ENCODE measurements around the gene MAP3K7CL.
A peak's percentile ranks its signal among the peaks of the same experiment; 100 is the strongest.

Gene MAP3K7CL

DNA sequence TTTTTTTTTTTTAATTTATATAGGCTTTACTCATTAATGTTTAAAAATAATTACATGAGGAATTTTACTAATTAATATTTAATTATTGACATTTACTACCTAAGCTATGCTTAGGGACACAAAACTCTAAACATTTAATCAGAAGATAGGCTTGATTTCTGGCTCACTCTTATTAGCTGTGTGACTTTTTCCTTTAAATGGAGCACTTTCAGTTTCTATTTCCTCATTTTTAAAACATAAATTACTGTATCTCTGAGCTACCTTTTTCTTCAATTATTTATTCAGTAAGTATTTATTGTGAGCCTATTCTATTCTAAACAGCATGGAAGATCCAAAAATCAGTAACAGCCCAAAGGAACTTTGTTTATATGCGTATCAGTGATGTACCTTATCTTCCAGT is 40.5 kb downstream of the MAP3K7CL start:
- WGBS: 100% methylated on average over 1 of the region's 1 CpG
- H3K9me3 ChIP-seq (ENCODE audit: control insufficient read depth, low read length): no peaks in the 10 kb centered on the region

GRCh38 chr21:29172282-29172681 is 41.8 kb downstream of the MAP3K7CL start:
- no peak overlapping the region for H2AK5ac ChIP-seq (ENCODE audit: low read length, severe bottlenecking)
- H3K27ac ChIP-seq (ENCODE audit: low read length, poor library complexity, severe bottlenecking): no peak overlapping the region
- no peak overlapping the region for H2BK5ac ChIP-seq (ENCODE audit: low read depth, low read length, poor library complexity, severe bottlenecking)
- H2AFZ ChIP-seq (ENCODE audit: low read depth, low read length): no peak overlapping the region
- H2BK15ac ChIP-seq (ENCODE audit: low read depth, poor library complexity, severe bottlenecking): no peak overlapping the region
- no peak overlapping the region for H3K9ac ChIP-seq (ENCODE audit: low read length)
- no peak overlapping the region for H2BK12ac ChIP-seq (ENCODE audit: low read length in 2 of 2)
- H3K4me3 ChIP-seq (ENCODE audit: insufficient read depth in 1 of 2, low read depth in 1 of 2, low read length in 2 of 2): no peak overlapping the region
- H3K9me3 ChIP-seq (ENCODE audit: control insufficient read depth, low read length): no peaks in the 10 kb centered on the region
- H4K8ac ChIP-seq (ENCODE audit: low read length): no peak overlapping the region
- no peaks in the 10 kb centered on the region for H3K27me3 ChIP-seq (ENCODE audit: control insufficient read depth in 1 of 2, insufficient read depth in 1 of 2, low read length in 2 of 2)
- peaks cover 5% of the 10 kb centered on the region for H3K79me1 ChIP-seq (replicated peaks; ENCODE audit: low read length, poor library complexity, severe bottlenecking)
- no peak overlapping the region for H2BK120ac ChIP-seq (ENCODE audit: low read depth, low read length)
- H3K18ac ChIP-seq (ENCODE audit: low read depth in 1 of 2, low read length in 2 of 2): no peak overlapping the region
- H3K23ac ChIP-seq (ENCODE audit: low read length in 2 of 2): no peak overlapping the region
- no peak overlapping the region for H4K91ac ChIP-seq (ENCODE audit: low read length)
- no CpG with 5 or more reads among the region's 1 CpG for WGBS
- DNase-seq: no peak
- no peak overlapping the region for H3K4me2 ChIP-seq (ENCODE audit: low read length, poor library complexity, severe bottlenecking)
- peaks cover 0 to 9% of the 10 kb centered on the region in 2 experiments for H3K36me3 ChIP-seq (ENCODE audit: control insufficient read depth in 1 of 2, insufficient read depth in 2 of 2, low read depth in 1 of 2, low read length in 2 of 2)
- H3K4ac ChIP-seq (ENCODE audit: low read depth in 1 of 2, low read length in 2 of 2): no peak overlapping the region
- no peak overlapping the region for H3K14ac ChIP-seq (ENCODE audit: low read length in 2 of 2)
- H3K4me1 ChIP-seq (ENCODE audit: control insufficient read depth, insufficient read depth, low read depth, low read length): no peaks in the 10 kb centered on the region

More for the DNA sequence above, 40.5 kb downstream of the MAP3K7CL start:
- Histone ChIP-seq H3K4me2 (ENCODE audit: low read length, poor library complexity, severe bottlenecking) (no peak overlapping the region), H2BK5ac (ENCODE audit: low read depth, low read length, poor library complexity, severe bottlenecking) (no peak overlapping the region), H2BK15ac (ENCODE audit: low read depth, poor library complexity, severe bottlenecking) (no peak overlapping the region), H2AK5ac (ENCODE audit: low read length, severe bottlenecking) (no peak overlapping the region), H4K8ac (ENCODE audit: low read length) (no peak overlapping the region), H2AFZ (ENCODE audit: low read depth, low read length) (no peak overlapping the region), H3K27me3 (ENCODE audit: control insufficient read depth in 1 of 2, insufficient read depth in 1 of 2, low read length in 2 of 2) (no peaks in the 10 kb centered on the region), H3K4me1 (ENCODE audit: control insufficient read depth, insufficient read depth, low read depth, low read length) (no peaks in the 10 kb centered on the region), H3K9ac (ENCODE audit: low read length) (peak overlapping the region; percentile 69), H3K14ac (ENCODE audit: low read length in 2 of 2) (no peak overlapping the region), H3K36me3 (ENCODE audit: control insufficient read depth in 1 of 2, insufficient read depth in 2 of 2, low read depth in 1 of 2, low read length in 2 of 2) (peaks cover 0 to 6% of the 10 kb centered on the region in 2 experiments), H3K27ac (ENCODE audit: low read length, poor library complexity, severe bottlenecking) (no peak overlapping the region), H4K91ac (ENCODE audit: low read length) (no peak overlapping the region), H3K4me3 (ENCODE audit: insufficient read depth in 1 of 2, low read depth in 1 of 2, low read length in 2 of 2) (peak overlapping the region in 1 of 2 experiments; percentile 41), H2BK120ac (ENCODE audit: low read depth, low read length) (no peak overlapping the region), H3K79me1 (replicated peaks; ENCODE audit: low read length, poor library complexity, severe bottlenecking) (peaks cover 7% of the 10 kb centered on the region), H3K23ac (ENCODE audit: low read length in 2 of 2) (no peak overlapping the region), H3K4ac (ENCODE audit: low read depth in 1 of 2, low read length in 2 of 2) (no peak overlapping the region), H2BK12ac (ENCODE audit: low read length in 2 of 2) (no peak overlapping the region), H3K18ac (ENCODE audit: low read depth in 1 of 2, low read length in 2 of 2) (no peak overlapping the region)
- DNase-seq: no peak

DNA sequence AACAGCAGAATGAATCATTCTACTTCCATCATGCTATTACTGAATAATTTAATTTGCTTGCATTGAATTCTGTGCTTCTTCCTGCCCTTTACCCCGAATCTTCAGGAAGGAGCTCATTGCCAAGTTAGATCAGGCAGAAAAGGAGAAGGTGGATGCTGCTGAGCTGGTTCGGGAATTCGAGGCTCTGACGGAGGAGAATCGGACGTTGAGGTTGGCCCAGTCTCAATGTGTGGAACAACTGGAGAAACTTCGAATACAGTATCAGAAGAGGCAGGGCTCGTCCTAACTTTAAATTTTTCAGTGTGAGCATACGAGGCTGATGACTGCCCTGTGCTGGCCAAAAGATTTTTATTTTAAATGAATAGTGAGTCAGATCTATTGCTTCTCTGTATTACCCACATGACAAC is 44.2 kb downstream of the MAP3K7CL start:
- H2BK120ac ChIP-seq (ENCODE audit: low read depth, low read length): peak overlapping the region; percentile 61
- H3K18ac ChIP-seq (ENCODE audit: low read depth in 1 of 2, low read length in 2 of 2): no peak overlapping the region
- peak overlapping the region in 1 of 2 experiments; percentile 71 for H3K4me3 ChIP-seq (ENCODE audit: insufficient read depth in 1 of 2, low read depth in 1 of 2, low read length in 2 of 2)
- no peak overlapping the region for H3K14ac ChIP-seq (ENCODE audit: low read length in 2 of 2)
- peaks cover 2% of the 10 kb centered on the region for H3K79me1 ChIP-seq (replicated peaks; ENCODE audit: low read length, poor library complexity, severe bottlenecking)
- no peak overlapping the region for H3K4me2 ChIP-seq (ENCODE audit: low read length, poor library complexity, severe bottlenecking)
- no peaks in the 10 kb centered on the region for H3K27me3 ChIP-seq (ENCODE audit: control insufficient read depth in 1 of 2, insufficient read depth in 1 of 2, low read length in 2 of 2)
- peak overlapping the region; percentile 7 to 69 for H2BK12ac ChIP-seq (ENCODE audit: low read length in 2 of 2)
- H2BK5ac ChIP-seq (ENCODE audit: low read depth, low read length, poor library complexity, severe bottlenecking): no peak overlapping the region
- H3K9ac ChIP-seq (ENCODE audit: low read length): peak overlapping the region; percentile 91
- no peak overlapping the region for H4K91ac ChIP-seq (ENCODE audit: low read length)
- no peak overlapping the region for H3K23ac ChIP-seq (ENCODE audit: low read length in 2 of 2)
- DNase-seq: no peak
- no peaks in the 10 kb centered on the region for H3K9me3 ChIP-seq (ENCODE audit: control insufficient read depth, low read length)
- no peak overlapping the region for H3K27ac ChIP-seq (ENCODE audit: low read length, poor library complexity, severe bottlenecking)
- peak overlapping the region in 1 of 2 experiments; percentile 2 for H3K4ac ChIP-seq (ENCODE audit: low read depth in 1 of 2, low read length in 2 of 2)
- peak overlapping the region; percentile 69 for H4K8ac ChIP-seq (ENCODE audit: low read length)
- H2BK15ac ChIP-seq (ENCODE audit: low read depth, poor library complexity, severe bottlenecking): no peak overlapping the region
- no peak overlapping the region for H2AFZ ChIP-seq (ENCODE audit: low read depth, low read length)
- no peak overlapping the region for H2AK5ac ChIP-seq (ENCODE audit: low read length, severe bottlenecking)
- 94% methylated on average over 8 of the region's 9 CpGs for WGBS
- no peaks in the 10 kb centered on the region for H3K4me1 ChIP-seq (ENCODE audit: control insufficient read depth, insufficient read depth, low read depth, low read length)
- peaks cover 0 to 9% of the 10 kb centered on the region in 2 experiments for H3K36me3 ChIP-seq (ENCODE audit: control insufficient read depth in 1 of 2, insufficient read depth in 2 of 2, low read depth in 1 of 2, low read length in 2 of 2)

- Histone ChIP-seq H3K4me3 (ENCODE audit: insufficient read depth in 1 of 2, low read depth in 1 of 2, low read length in 2 of 2) (peak overlapping the region in 1 of 2 experiments; percentile 71), H3K9me3 (ENCODE audit: control insufficient read depth, low read length) (no peaks in the 10 kb centered on the region), H3K18ac (ENCODE audit: low read depth in 1 of 2, low read length in 2 of 2) (peak overlapping the region in 1 of 2 experiments; percentile 21), H3K79me1 (replicated peaks; ENCODE audit: low read length, poor library complexity, severe bottlenecking) (peaks cover 2% of the 10 kb centered on the region), H3K9ac (ENCODE audit: low read length) (peak overlapping the region; percentile 91), H2BK12ac (ENCODE audit: low read length in 2 of 2) (no peak overlapping the region), H3K4ac (ENCODE audit: low read depth in 1 of 2, low read length in 2 of 2) (no peak overlapping the region), H2BK15ac (ENCODE audit: low read depth, poor library complexity, severe bottlenecking) (no peak overlapping the region), H2AFZ (ENCODE audit: low read depth, low read length) (no peak overlapping the region), H3K36me3 (ENCODE audit: control insufficient read depth in 1 of 2, insufficient read depth in 2 of 2, low read depth in 1 of 2, low read length in 2 of 2) (peaks cover 0 to 9% of the 10 kb centered on the region in 2 experiments), H3K27ac (ENCODE audit: low read length, poor library complexity, severe bottlenecking) (no peak overlapping the region), H3K14ac (ENCODE audit: low read length in 2 of 2) (no peak overlapping the region), H4K91ac (ENCODE audit: low read length) (no peak overlapping the region), H3K4me1 (ENCODE audit: control insufficient read depth, insufficient read depth, low read depth, low read length) (no peaks in the 10 kb centered on the region), H3K4me2 (ENCODE audit: low read length, poor library complexity, severe bottlenecking) (no peak overlapping the region), H2AK5ac (ENCODE audit: low read length, severe bottlenecking) (no peak overlapping the region), H4K8ac (ENCODE audit: low read length) (no peak overlapping the region), H3K23ac (ENCODE audit: low read length in 2 of 2) (no peak overlapping the region), H2BK5ac (ENCODE audit: low read depth, low read length, poor library complexity, severe bottlenecking) (no peak overlapping the region), H3K27me3 (ENCODE audit: control insufficient read depth in 1 of 2, insufficient read depth in 1 of 2, low read length in 2 of 2) (no peaks in the 10 kb centered on the region), H2BK120ac (ENCODE audit: low read depth, low read length) (no peak overlapping the region)
- DNase-seq: peak; percentile 77
- 88% methylated on average over 3 of the region's 3 CpGs for WGBS
Observed at GRCh38 chr21:29175408-29176134, 45.1 kb downstream of the MAP3K7CL start.

All from mesenchymal stem cell (in vitro differentiated cells and primary cell).